Measurements from ENCODE around the gene SDHA. TPM values are rescaled to one million over a fixed set of nuclear protein-coding genes. Genes with fewer than 3 reads are reported as not detected.
"Not testable (repeated sequence)": the region's sequence is repeated elsewhere in the genome, so short reads cannot be mapped to it uniquely, and the experiment has no call there.

SDHA gene
- total RNA-seq, 1 experiment from 2014 or later, result 163 TPM

- ATAC-seq; H3K9ac ChIP-seq (ENCODE audit: low read length); H3K4me1 ChIP-seq (ENCODE audit: insufficient read depth, low read length); H3K27me3 ChIP-seq (ENCODE audit: low read length); H2AFZ ChIP-seq (ENCODE audit: low read length); POLR2A ChIA-PET (ENCODE audit: unreplicated experiment); H3K4me3 ChIP-seq (ENCODE audit: low read length); intact Hi-C loops (cut with micrococcal nuclease); H3K4me2 ChIP-seq (ENCODE audit: low read length); BruUV-seq (replicated peaks); H3K9me2 ChIP-seq (replicated peaks; ENCODE audit: low read length); H4K20me1 ChIP-seq (ENCODE audit: low read length); CTCF ChIA-PET; DNase-seq; H3K27ac ChIP-seq (ENCODE audit: low read length); H3K36me3 ChIP-seq (ENCODE audit: low read depth, low read length); H3K9me3 ChIP-seq (ENCODE audit: low read length); H3F3A ChIP-seq (ENCODE audit: low read length, unreplicated experiment): not testable (repeated sequence)
- peaks cover 12% of the 10 kb centered on the region; the same call in 1 of the 2 replicates for H3K79me2 ChIP-seq (ENCODE audit: low read length)
Measured at GRCh38 chr5:297448-297847, 79.3 kb downstream of the SDHA start.

DNA sequence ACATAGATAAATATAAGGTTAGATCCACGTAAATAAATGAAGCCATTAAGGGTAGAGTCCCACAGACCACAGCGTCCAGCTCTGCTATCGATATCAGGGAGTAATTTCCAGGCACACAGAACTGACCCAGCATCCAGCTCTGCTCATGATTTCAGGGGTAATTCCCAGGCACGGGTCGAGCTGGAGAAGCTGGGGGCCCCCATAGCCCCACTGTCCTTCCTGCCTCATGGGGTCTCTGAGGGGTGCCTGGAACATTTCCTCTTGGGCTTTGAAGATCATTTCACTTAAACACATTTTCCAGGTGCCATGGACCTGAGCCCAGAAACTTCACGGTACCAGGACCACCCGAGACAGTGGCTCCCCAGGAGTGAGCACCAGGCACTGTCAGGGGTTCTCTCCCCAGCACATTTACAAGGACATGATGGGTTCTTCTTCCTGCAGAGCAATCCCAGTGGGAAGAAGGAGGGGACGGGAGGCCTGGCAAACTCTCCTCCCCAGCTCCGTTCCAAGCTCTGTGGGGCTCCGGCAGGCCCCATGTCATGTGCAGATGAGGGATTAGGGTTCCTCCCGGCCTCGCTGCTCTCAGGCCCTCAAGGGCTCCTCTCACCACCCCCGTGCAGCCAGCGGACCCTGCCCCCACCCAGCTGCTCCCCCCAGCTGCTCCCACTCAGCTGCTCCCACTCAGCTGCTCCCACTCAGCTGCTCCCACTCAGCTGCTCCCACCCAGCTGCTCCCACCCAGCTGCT lies 80.0 kb downstream of the SDHA start:
- H3F3A ChIP-seq (ENCODE audit: low read length, unreplicated experiment); ATAC-seq; H3K4me2 ChIP-seq (ENCODE audit: low read length); DNase-seq; H3K9me3 ChIP-seq (ENCODE audit: low read length); H3K9me2 ChIP-seq (replicated peaks; ENCODE audit: low read length); H3K4me1 ChIP-seq (ENCODE audit: insufficient read depth, low read length); H3K9ac ChIP-seq (ENCODE audit: low read length); H3K36me3 ChIP-seq (ENCODE audit: low read depth, low read length); H3K27me3 ChIP-seq (ENCODE audit: low read length); H3K4me3 ChIP-seq (ENCODE audit: low read length); intact Hi-C loops (cut with micrococcal nuclease); H4K20me1 ChIP-seq (ENCODE audit: low read length); H3K27ac ChIP-seq (ENCODE audit: low read length); H2AFZ ChIP-seq (ENCODE audit: low read length); BruUV-seq (replicated peaks); POLR2A ChIA-PET (ENCODE audit: unreplicated experiment): not testable (repeated sequence)
- CTCF ChIA-PET, result interaction anchor here (0.6 kb wide), 1 partner anchor 10 kb away, joined by 3 read pairs; no protein-coding TSS in a partner anchor
- peaks cover 11% of the 10 kb centered on the region; the same call in 1 of the 2 replicates for H3K79me2 ChIP-seq (ENCODE audit: low read length)

- ATAC-seq (no peak), DNase-seq (no peak)
- POLR2A ChIA-PET (ENCODE audit: unreplicated experiment), result no interaction called here
- BruUV-seq (replicated peaks), result no TSS peak
- H3K9me3 ChIP-seq (ENCODE audit: low read length), result no peaks in the 10 kb centered on the region
- no peaks in the 10 kb centered on the region for H3F3A ChIP-seq (ENCODE audit: low read length, unreplicated experiment)
- CTCF ChIA-PET, result interaction anchor here (0.6 kb wide), 1 partner anchor 10 kb away, joined by 3 read pairs; no protein-coding TSS in a partner anchor
- H3K79me2 ChIP-seq (ENCODE audit: low read length), result peaks cover 16% of the 10 kb centered on the region; the same call in 1 of the 2 replicates
- no peaks in the 10 kb centered on the region for H3K9me2 ChIP-seq (replicated peaks; ENCODE audit: low read length)
- H4K20me1 ChIP-seq (ENCODE audit: low read length), result no peaks in the 10 kb centered on the region
- no peak overlapping the region for H2AFZ ChIP-seq (ENCODE audit: low read length)
- H3K4me2 ChIP-seq (ENCODE audit: low read length), result no peak overlapping the region
- H3K27ac ChIP-seq (ENCODE audit: low read length), result no peak overlapping the region
- H3K27me3 ChIP-seq (ENCODE audit: low read length), result no peaks in the 10 kb centered on the region
- no peak for TF ChIP-seq EZH2phosphoT487 (IDR thresholded peaks at IDR 0.05; ENCODE audit: borderline replicate concordance, low read length)
- TF ChIP-seq, protein P1, sequence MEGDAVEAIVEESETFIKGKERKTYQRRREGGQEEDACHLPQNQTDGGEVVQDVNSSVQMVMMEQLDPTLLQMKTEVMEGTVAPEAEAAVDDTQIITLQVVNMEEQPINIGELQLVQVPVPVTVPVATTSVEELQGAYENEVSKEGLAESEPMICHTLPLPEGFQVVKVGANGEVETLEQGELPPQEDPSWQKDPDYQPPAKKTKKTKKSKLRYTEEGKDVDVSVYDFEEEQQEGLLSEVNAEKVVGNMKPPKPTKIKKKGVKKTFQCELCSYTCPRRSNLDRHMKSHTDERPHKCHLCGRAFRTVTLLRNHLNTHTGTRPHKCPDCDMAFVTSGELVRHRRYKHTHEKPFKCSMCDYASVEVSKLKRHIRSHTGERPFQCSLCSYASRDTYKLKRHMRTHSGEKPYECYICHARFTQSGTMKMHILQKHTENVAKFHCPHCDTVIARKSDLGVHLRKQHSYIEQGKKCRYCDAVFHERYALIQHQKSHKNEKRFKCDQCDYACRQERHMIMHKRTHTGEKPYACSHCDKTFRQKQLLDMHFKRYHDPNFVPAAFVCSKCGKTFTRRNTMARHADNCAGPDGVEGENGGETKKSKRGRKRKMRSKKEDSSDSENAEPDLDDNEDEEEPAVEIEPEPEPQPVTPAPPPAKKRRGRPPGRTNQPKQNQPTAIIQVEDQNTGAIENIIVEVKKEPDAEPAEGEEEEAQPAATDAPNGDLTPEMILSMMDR (conservative IDR thresholded peaks at IDR 0.05; ENCODE audit: low read depth, low read length), result no peak
- no peak for TF ChIP-seq EZH2 (IDR thresholded peaks at IDR 0.05; ENCODE audit: low read length, unreplicated experiment)
- no peak overlapping the region for H3K9ac ChIP-seq (ENCODE audit: low read length)
- H3K4me3 ChIP-seq (ENCODE audit: low read length), result no peak overlapping the region
- intact Hi-C loops (cut with micrococcal nuclease), result no loop called here
- H3K36me3 ChIP-seq (ENCODE audit: low read depth, low read length), result no peaks in the 10 kb centered on the region
- no peaks in the 10 kb centered on the region for H3K4me1 ChIP-seq (ENCODE audit: insufficient read depth, low read length)
Measured at GRCh38 chr5:298737-299125, 80.6 kb downstream of the SDHA start.

DNA sequence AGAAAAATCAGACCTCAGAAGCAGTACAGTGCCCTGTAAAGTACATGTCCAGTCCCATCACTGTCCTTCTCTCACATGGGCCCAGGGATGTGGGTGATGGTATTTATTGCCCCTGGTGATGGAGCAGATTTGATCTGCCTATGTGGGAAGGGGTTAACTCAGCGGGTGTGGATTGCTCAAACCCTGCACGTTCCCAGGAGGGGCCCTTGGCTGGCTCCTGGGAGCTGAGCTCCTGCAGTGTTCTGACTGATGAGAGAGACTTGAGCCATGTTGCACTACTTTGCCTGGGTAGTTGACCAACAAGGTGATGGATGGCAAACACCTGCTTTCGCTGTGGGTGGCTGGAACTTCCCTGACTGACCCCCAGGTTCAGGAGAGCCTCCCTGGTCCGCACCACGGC lies 81.8 kb downstream of the SDHA start:
- H2AFZ ChIP-seq (ENCODE audit: low read length); H3K27me3 ChIP-seq (ENCODE audit: low read length); H3K9me3 ChIP-seq (ENCODE audit: low read length); DNase-seq; POLR2A ChIA-PET (ENCODE audit: unreplicated experiment); H3K4me1 ChIP-seq (ENCODE audit: insufficient read depth, low read length); H3K9me2 ChIP-seq (replicated peaks; ENCODE audit: low read length); H3K4me3 ChIP-seq (ENCODE audit: low read length); intact Hi-C loops (cut with micrococcal nuclease); H3K4me2 ChIP-seq (ENCODE audit: low read length); H3K27ac ChIP-seq (ENCODE audit: low read length); CTCF ChIA-PET; H3F3A ChIP-seq (ENCODE audit: low read length, unreplicated experiment); H3K36me3 ChIP-seq (ENCODE audit: low read depth, low read length); H4K20me1 ChIP-seq (ENCODE audit: low read length); BruUV-seq (replicated peaks); ATAC-seq; H3K9ac ChIP-seq (ENCODE audit: low read length): not testable (repeated sequence)
- peaks cover 14% of the 10 kb centered on the region; the same call in 1 of the 2 replicates for H3K79me2 ChIP-seq (ENCODE audit: low read length)

DNA sequence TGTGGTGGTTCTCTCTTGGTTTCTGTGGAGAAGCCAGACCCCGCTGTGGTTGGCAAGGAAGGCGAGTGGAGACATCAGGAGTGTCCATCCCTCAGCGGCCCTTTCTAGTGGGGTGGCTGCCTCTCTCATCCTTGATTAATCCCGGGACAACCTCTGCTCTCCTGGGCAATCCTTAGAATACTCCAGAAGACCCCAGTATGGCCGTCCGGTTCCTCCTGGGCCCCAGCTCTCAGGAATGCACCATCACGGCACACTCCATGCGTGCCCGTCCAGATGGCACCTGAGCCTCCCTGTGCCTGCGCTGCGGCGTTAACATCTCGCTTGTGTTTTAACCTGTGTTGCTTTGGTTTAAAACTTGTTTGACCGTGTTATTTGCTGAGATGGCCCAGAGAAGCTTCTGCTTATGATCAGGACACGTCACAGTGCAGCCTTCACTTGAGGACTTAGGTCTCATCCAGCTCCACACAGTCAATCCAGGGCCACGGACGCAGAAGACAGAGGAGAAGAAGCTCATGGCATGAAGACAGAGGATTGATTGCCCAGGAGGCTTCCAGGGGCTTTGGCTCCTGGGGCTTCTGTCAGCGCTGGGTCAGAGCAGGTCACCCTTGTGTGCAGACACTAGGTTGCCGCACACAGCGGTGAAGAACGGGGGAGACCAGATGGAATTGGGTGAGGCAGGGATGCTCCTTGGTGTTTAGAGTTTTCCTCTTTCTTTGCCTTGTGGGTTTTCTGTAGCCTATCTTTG lies 82.7 kb downstream of the SDHA start:
- intact Hi-C loops (cut with micrococcal nuclease); H4K20me1 ChIP-seq (ENCODE audit: low read length); H3K9me3 ChIP-seq (ENCODE audit: low read length): not testable (repeated sequence)

More for the DNA sequence above, 82.7 kb downstream of the SDHA start:
- POLR2A ChIA-PET (ENCODE audit: unreplicated experiment); H3K4me2 ChIP-seq (ENCODE audit: low read length); H3K9me2 ChIP-seq (replicated peaks; ENCODE audit: low read length); BruUV-seq (replicated peaks); H3K9ac ChIP-seq (ENCODE audit: low read length); CTCF ChIA-PET; H2AFZ ChIP-seq (ENCODE audit: low read length); DNase-seq; H3K36me3 ChIP-seq (ENCODE audit: low read depth, low read length); ATAC-seq; H3K4me1 ChIP-seq (ENCODE audit: insufficient read depth, low read length); H3F3A ChIP-seq (ENCODE audit: low read length, unreplicated experiment); H3K27ac ChIP-seq (ENCODE audit: low read length); H3K27me3 ChIP-seq (ENCODE audit: low read length); H3K4me3 ChIP-seq (ENCODE audit: low read length): not testable (repeated sequence)
- peaks cover 20% of the 10 kb centered on the region; the same call in 1 of the 2 replicates for H3K79me2 ChIP-seq (ENCODE audit: low read length)
